ENCODE data around the gene KCNQ1OT1. TPM values are rescaled to one million over a fixed set of nuclear protein-coding genes. Genes with fewer than 3 reads are reported as not detected.

Gene KCNQ1OT1
- total RNA-seq, 4 donors from 2014 or later, result 0.66 to 2.5 (median 1.3) TPM

DNA sequence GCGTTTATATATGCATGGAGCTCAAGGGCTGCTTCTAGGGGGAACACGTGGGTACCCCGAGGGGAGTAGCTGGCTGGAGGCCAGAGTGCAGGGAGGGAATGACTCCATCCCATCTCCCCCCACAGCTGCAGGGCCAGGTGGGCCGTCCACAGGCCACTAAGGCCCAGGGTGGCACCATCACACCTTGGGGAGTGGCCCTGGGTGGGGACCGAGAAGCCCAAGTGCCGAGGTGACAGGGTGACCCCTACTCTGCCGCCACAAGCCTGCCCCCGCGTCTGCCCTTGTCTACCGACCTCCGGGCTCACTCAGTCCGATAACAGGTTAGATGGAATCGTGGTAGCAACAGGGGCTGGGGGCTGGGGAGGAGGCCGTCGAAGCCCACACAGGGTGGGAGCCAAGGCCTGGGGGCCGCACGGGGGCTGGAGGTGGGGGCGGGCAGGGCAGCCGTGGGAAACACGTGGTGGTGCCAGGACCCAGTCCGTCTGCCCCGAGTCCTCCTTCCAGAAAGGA lies 125.7 kb downstream of the KCNQ1OT1 start:
- no peak overlapping the region for H3K4me3 ChIP-seq
- no peak for DNase-seq (ENCODE audit: extremely low spot score)
- intact Hi-C loops (cut with DNase I), result no loop called here
- no peaks in the 10 kb centered on the region for H3K9me3 ChIP-seq
- WGBS, result 89% methylated on average over 10 of the region's 22 CpGs
- no peak for TF ChIP-seq POLR2A (IDR thresholded peaks at IDR 0.05; ENCODE audit: low read depth)
- TF ChIP-seq, protein P1, sequence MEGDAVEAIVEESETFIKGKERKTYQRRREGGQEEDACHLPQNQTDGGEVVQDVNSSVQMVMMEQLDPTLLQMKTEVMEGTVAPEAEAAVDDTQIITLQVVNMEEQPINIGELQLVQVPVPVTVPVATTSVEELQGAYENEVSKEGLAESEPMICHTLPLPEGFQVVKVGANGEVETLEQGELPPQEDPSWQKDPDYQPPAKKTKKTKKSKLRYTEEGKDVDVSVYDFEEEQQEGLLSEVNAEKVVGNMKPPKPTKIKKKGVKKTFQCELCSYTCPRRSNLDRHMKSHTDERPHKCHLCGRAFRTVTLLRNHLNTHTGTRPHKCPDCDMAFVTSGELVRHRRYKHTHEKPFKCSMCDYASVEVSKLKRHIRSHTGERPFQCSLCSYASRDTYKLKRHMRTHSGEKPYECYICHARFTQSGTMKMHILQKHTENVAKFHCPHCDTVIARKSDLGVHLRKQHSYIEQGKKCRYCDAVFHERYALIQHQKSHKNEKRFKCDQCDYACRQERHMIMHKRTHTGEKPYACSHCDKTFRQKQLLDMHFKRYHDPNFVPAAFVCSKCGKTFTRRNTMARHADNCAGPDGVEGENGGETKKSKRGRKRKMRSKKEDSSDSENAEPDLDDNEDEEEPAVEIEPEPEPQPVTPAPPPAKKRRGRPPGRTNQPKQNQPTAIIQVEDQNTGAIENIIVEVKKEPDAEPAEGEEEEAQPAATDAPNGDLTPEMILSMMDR (IDR thresholded peaks at IDR 0.05), result no peak
- no peak for TF ChIP-seq POLR2AphosphoS5 (IDR thresholded peaks at IDR 0.05)
- TF ChIP-seq EP300 (IDR thresholded peaks at IDR 0.05), result no peak
- peaks cover 0 to 13% (median 0%) of the 10 kb centered on the region in 4 donors for H3K36me3 ChIP-seq
- no peak overlapping the region for H3K27ac ChIP-seq (replicated peaks in 1 of 4)
- H3K4me1 ChIP-seq, result peaks cover 0 to 2% (median 0%) of the 10 kb centered on the region in 4 donors
- H3K27me3 ChIP-seq, result no peaks in the 10 kb centered on the region

DNA sequence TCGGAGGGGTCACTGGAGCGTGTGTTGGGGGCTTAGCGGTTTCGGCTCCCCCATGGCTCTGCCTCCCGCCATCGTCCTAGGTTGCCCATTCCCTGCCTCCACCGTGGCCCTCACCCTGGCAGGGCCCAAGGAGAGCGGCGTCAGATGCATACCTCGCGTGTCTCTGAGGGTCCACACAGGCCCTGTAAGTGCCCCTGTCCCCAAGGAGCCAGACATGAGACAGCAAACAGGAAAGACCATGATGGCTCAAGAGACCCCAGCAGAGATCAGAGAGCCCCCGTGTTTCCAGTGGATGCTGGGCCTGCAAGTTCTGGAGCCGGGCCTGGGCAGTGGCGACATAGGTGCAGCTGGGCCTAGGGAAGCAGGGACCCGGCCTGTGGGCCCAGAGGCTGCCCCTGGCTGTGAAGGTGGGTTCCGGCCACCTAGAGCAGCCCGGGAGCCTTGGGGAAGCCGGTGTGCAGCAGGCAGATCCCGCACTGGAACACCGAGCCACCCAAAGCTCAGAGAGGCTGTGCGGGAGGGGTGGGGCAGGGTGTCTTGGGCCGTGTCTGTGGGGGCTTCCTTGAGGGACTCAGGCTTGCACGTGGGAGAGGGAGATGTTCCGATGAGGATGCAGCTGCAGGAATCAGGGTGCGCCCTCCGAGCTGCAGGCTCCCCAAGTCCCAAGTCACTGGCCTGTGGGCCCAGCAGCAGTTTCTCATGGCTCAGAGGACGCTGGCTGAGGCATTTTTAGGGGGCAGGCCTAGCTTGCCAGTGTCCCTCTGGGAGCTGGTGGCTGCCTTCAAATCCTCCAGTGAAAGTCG lies 126.4 kb downstream of the KCNQ1OT1 start:
- no peaks in the 10 kb centered on the region for H3K9me3 ChIP-seq
- peaks cover 0 to 13% (median 0%) of the 10 kb centered on the region in 4 donors for H3K36me3 ChIP-seq
- intact Hi-C loops (cut with DNase I), result no loop called here
- no peak for TF ChIP-seq POLR2A (IDR thresholded peaks at IDR 0.05; ENCODE audit: low read depth)
- no peaks in the 10 kb centered on the region for H3K4me1 ChIP-seq
- no peaks in the 10 kb centered on the region for H3K27me3 ChIP-seq
- H3K27ac ChIP-seq (replicated peaks in 1 of 4), result no peak overlapping the region
- H3K4me3 ChIP-seq, result no peak overlapping the region
- 93% methylated on average over 13 of the region's 28 CpGs for WGBS
- no peak for DNase-seq (ENCODE audit: extremely low spot score)

DNA sequence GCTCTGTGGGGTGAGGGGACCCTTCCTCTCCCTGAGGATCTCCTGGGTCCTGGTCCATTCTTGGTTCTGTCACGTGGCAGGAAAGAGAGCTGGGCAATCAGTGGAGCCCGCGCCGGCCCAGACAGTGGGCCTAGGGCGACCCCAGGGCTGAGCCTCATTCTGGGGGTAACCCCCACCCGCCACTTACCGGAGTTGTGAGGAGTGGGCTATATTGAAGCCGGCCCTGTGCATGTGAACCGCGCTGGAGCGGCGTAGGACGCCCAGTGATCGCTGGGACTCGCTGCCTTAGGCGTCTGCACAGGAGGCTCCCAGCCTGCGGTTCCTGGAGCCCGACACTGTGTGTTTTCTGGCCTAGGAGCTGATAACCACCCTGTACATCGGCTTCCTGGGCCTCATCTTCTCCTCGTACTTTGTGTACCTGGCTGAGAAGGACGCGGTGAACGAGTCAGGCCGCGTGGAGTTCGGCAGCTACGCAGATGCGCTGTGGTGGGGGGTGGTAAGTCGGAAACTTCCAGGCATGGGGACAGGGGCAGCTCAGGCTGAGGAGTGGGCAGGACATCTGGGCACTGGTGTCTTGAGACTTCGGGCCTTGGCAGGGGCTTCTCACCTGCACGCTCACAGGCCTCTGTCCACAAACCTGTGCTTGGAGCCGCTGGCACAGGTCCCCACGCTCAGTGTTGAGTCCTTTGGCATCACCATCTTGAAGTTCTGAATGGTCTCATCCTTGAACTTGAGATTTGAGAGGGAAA lies 127.1 kb downstream of the KCNQ1OT1 start:
- no peak for DNase-seq (ENCODE audit: extremely low spot score)
- no peak overlapping the region for H3K4me3 ChIP-seq
- H3K4me1 ChIP-seq, result no peaks in the 10 kb centered on the region
- H3K27me3 ChIP-seq, result no peaks in the 10 kb centered on the region
- H3K9me3 ChIP-seq, result no peaks in the 10 kb centered on the region
- intact Hi-C loops (cut with DNase I), result no loop called here
- no peak overlapping the region for H3K27ac ChIP-seq (replicated peaks in 1 of 4)
- TF ChIP-seq POLR2AphosphoS5 (IDR thresholded peaks at IDR 0.05), result no peak
- TF ChIP-seq EP300 (IDR thresholded peaks at IDR 0.05), result no peak
- WGBS, result 95% methylated on average over 22 of the region's 33 CpGs
- H3K36me3 ChIP-seq, result peaks cover 0 to 13% (median 0%) of the 10 kb centered on the region in 4 donors

DNA sequence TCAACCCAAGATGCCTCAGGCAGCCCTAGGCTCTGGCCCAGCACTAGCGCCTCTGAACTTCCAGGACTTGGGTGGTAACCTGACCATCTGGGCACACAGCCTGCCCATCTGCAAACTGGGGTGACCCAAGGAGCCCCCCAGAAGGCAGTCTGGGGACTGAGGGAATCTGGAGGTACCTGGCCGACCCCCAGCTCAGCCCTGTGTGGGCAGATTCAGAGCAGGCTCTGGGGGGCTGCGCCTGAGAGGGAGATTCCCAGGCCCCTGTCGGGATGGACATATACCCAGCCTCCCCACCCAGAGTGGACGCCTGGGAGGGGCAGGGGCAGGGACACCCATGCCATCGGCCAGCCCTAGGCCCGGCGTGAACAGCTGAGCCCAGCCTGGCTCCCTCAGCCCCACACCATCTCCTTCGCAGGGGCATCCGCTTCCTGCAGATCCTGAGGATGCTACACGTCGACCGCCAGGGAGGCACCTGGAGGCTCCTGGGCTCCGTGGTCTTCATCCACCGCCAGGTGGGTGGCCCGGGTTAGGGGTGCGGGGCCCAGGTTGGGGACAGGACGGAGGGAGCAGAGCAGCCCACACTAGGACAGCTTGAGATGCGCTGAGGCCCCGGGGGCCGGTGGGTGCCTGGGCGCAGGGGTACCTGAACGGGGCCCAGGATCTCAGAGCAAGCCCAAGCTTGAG lies 128.1 kb downstream of the KCNQ1OT1 start:
- H3K4me3 ChIP-seq, result no peak overlapping the region
- H3K4me1 ChIP-seq, result no peaks in the 10 kb centered on the region
- DNase-seq (ENCODE audit: extremely low spot score), result no peak
- H3K9me3 ChIP-seq, result no peaks in the 10 kb centered on the region
- peaks cover 0 to 13% (median 0%) of the 10 kb centered on the region in 4 donors for H3K36me3 ChIP-seq
- 100% methylated on average over 12 of the region's 23 CpGs for WGBS
- TF ChIP-seq POLR2A (IDR thresholded peaks at IDR 0.05; ENCODE audit: low read depth), result no peak
- TF ChIP-seq, protein P1 (IDR thresholded peaks at IDR 0.05), result no peak
- TF ChIP-seq EP300 (IDR thresholded peaks at IDR 0.05), result no peak
- TF ChIP-seq POLR2AphosphoS5 (IDR thresholded peaks at IDR 0.05), result no peak
- no peak overlapping the region for H3K27ac ChIP-seq (replicated peaks in 1 of 4)
- no peaks in the 10 kb centered on the region for H3K27me3 ChIP-seq
- intact Hi-C loops (cut with DNase I), result no loop called here

DNA sequence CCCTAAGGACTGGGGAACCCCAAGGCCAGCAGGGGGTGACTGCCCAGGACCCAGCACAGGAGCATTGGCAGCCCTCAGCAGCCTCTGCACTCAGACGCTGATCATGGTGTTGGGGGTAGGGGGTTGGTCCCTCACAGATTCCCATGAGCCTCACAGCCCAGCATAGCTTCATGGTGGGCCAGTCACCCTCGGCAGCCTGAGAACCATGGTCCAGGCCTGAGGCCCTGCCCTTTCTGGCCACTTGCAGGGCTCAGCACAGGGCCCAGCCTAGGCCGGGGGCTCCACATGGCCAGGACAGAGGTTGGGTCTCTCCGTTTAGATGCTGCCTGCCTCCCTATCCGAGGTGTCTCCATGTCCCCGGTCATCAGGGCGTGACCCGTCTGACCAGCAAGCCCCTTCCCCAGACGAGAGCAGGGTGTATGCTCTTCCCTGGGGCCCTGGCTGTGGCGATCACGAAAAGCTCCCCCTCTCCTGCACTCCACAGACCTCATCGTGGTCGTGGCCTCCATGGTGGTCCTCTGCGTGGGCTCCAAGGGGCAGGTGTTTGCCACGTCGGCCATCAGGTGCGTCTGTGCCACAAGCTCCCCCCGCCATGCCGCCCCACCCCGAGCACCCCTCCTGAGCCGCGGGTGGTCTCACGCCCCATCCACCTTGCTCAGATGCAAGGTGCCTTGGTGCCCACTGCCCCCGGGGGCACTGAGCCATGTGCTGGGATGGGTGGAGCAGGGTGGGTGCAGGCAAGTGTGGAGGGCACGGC lies 128.8 kb downstream of the KCNQ1OT1 start:
- TF ChIP-seq EP300 (IDR thresholded peaks at IDR 0.05) (no peak), POLR2A (IDR thresholded peaks at IDR 0.05; ENCODE audit: low read depth) (no peak), POLR2AphosphoS5 (IDR thresholded peaks at IDR 0.05) (no peak)
- TF ChIP-seq, protein P1 (IDR thresholded peaks at IDR 0.05), result no peak
- no peak overlapping the region for H3K4me3 ChIP-seq
- no peaks in the 10 kb centered on the region for H3K9me3 ChIP-seq
- intact Hi-C loops (cut with DNase I), result no loop called here
- no peak for DNase-seq (ENCODE audit: extremely low spot score)
- H3K4me1 ChIP-seq, result no peaks in the 10 kb centered on the region
- H3K27ac ChIP-seq (replicated peaks in 1 of 4), result no peak overlapping the region
- H3K36me3 ChIP-seq, result peaks cover 0 to 13% (median 0%) of the 10 kb centered on the region in 4 donors
- no peaks in the 10 kb centered on the region for H3K27me3 ChIP-seq
- WGBS, result 95% methylated on average over 17 of the region's 25 CpGs
